ENCODE results near the gene ERI3. TPM values are rescaled to one million over a fixed set of nuclear protein-coding genes. Genes with fewer than 3 reads are reported as not detected.

Gene ERI3
- total RNA-seq, 1 experiment from 2014 or later, result 74.7 TPM

GRCh38 chr1:44293761-44294315, 61.2 kb downstream of the ERI3 start:
- ATAC-seq, result no peak
- Mint-ChIP-seq H3K4me3 (no peak overlapping the region), H3K36me3 (peaks cover 12% of the 10 kb centered on the region), H3K27ac (peak overlapping the region; percentile 49; the same call in 1 of the 2 replicates), H3K27me3 (ENCODE audit: low read depth) (no peaks in the 10 kb centered on the region), H3K9me3 (no peaks in the 10 kb centered on the region), H3K4me1 (no peaks in the 10 kb centered on the region)
- POLR2A ChIA-PET, result no interaction called here
- no peak for DNase-seq (ENCODE audit: low spot score)
- TF ChIP-seq ZMAT4 (CRISPR knock-in tag; IDR thresholded peaks at IDR 0.05), result no peak
- CTCF ChIA-PET, result interaction anchor here (0.6 to 3.8 kb wide), 29 partner anchors 10 to 359 kb away, joined by 3 to 57 read pairs (median 8); partner anchors contain the start of gene DMAP1

GRCh38 chr1:44292651-44293050, 62.4 kb downstream of the ERI3 start:
- ChIA-PET POLR2A (no interaction called here), CTCF (interaction anchor here (1.0 kb wide), 1 partner anchor 199 kb away, joined by 3 read pairs; no protein-coding TSS in a partner anchor)
- H3K27ac Mint-ChIP-seq, result no peak overlapping the region

GRCh38 chr1:44290250-44291094, 64.6 kb downstream of the ERI3 start:
- no peak for DNase-seq (ENCODE audit: low spot score)
- Mint-ChIP-seq H3K27me3 (ENCODE audit: low read depth) (no peaks in the 10 kb centered on the region), H3K36me3 (peaks cover 10% of the 10 kb centered on the region), H3K4me1 (no peaks in the 10 kb centered on the region), H3K4me3 (no peak overlapping the region), H3K9me3 (no peaks in the 10 kb centered on the region), H3K27ac (no peak overlapping the region)
- POLR2A ChIA-PET, result interaction anchor here (0.6 kb wide), 1 partner anchor 163 kb away, joined by 4 read pairs; no protein-coding TSS in a partner anchor
- CTCF ChIA-PET, result interaction anchor here (0.5 to 1.6 kb wide), 8 partner anchors 10 to 318 kb away, joined by 3 to 6 read pairs (median 3); no protein-coding TSS in a partner anchor
- peak; percentile 15; the same call in 1 of the 2 replicates for ATAC-seq
- no peak for TF ChIP-seq CREB1 (CRISPR knock-in tag; IDR thresholded peaks at IDR 0.05)
- no peak for TF ChIP-seq ZNF416 (CRISPR knock-in tag; IDR thresholded peaks at IDR 0.05)
- no peak for TF ChIP-seq STAT6 (CRISPR knock-in tag; conservative IDR thresholded peaks at IDR 0.05; ENCODE audit: low read depth)
- no peak for TF ChIP-seq IRF2 (CRISPR knock-in tag; IDR thresholded peaks at IDR 0.05; ENCODE audit: borderline replicate concordance, low read depth)

More at GRCh38 chr1:44292651-44293050, 62.4 kb downstream of the ERI3 start:
- ATAC-seq (no peak), DNase-seq (ENCODE audit: low spot score) (no peak)
- TF ChIP-seq JUN (CRISPR knock-in tag; IDR thresholded peaks at IDR 0.05) (no peak), CDX4 (CRISPR knock-in tag; IDR thresholded peaks at IDR 0.05; ENCODE audit: borderline replicate concordance) (no peak), STAT6 (CRISPR knock-in tag; conservative IDR thresholded peaks at IDR 0.05; ENCODE audit: low read depth) (no peak)
- Mint-ChIP-seq H3K4me1 (no peaks in the 10 kb centered on the region), H3K27me3 (ENCODE audit: low read depth) (no peaks in the 10 kb centered on the region), H3K9me3 (no peaks in the 10 kb centered on the region), H3K4me3 (no peak overlapping the region), H3K36me3 (peaks cover 13% of the 10 kb centered on the region)

GRCh38 chr1:44289530-44289929, 65.5 kb downstream of the ERI3 start:
- ChIA-PET POLR2A (interaction anchor here (0.6 kb wide), 1 partner anchor 162 kb away, joined by 4 read pairs; no protein-coding TSS in a partner anchor), CTCF (interaction anchor here (0.9 to 1.6 kb wide), 5 partner anchors 26 to 319 kb away, joined by 3 to 6 read pairs (median 3); no protein-coding TSS in a partner anchor)
- peaks cover 11% of the 10 kb centered on the region for H3K36me3 Mint-ChIP-seq
- H3K27ac Mint-ChIP-seq, result no peak overlapping the region
- TF ChIP-seq RELA (CRISPR knock-in tag; IDR thresholded peaks at IDR 0.05; ENCODE audit: borderline replicate concordance) (no peak), ZNF423 (CRISPR knock-in tag; IDR thresholded peaks at IDR 0.05) (no peak), E2F1 (CRISPR knock-in tag; IDR thresholded peaks at IDR 0.05) (no peak), NFYB (CRISPR knock-in tag; conservative IDR thresholded peaks at IDR 0.05; ENCODE audit: low read depth) (no peak), CREB1 (CRISPR knock-in tag; IDR thresholded peaks at IDR 0.05) (no peak), GTF2I (CRISPR knock-in tag; conservative IDR thresholded peaks at IDR 0.05) (no peak)
- no peak overlapping the region for H3K4me3 Mint-ChIP-seq
- DNase-seq (ENCODE audit: low spot score) (peak; percentile 18), ATAC-seq (peak; percentile 61)
- no peaks in the 10 kb centered on the region for H3K4me1 Mint-ChIP-seq
- H3K9me3 Mint-ChIP-seq, result no peaks in the 10 kb centered on the region
- no peaks in the 10 kb centered on the region for H3K27me3 Mint-ChIP-seq (ENCODE audit: low read depth)

All from WTC11 (cell line).